Activated CD4-positive, alpha-beta T cell treated with anti-CD3 and anti-CD28 coated beads, Interleukin-2, amount 10 ng/mL, durations not matched to agents 7 days and 5 days (primary cell): Measurements from ENCODE around the gene CARD9. TPM values are rescaled to one million over a fixed set of nuclear protein-coding genes. Genes with fewer than 3 reads are reported as not detected.
"Not testable (repeated sequence)": the region's sequence is repeated elsewhere in the genome, so short reads cannot be mapped to it uniquely, and the experiment has no call there.

ENCODE experiments used
- CTCF ChIA-PET: fragments of 350-600 bp; sonication (Branson Sonifier 250); formaldehyde crosslinking; loops from one replicate; lab custom pipeline; 2021; ENCODE audit warnings: antibody characterized with exemption; lab: Charles Lee
- POLR2A ChIA-PET: fragments of 350-600 bp; sonication (Branson Sonifier 250); formaldehyde crosslinking; loops from one replicate; lab custom pipeline; 2021; ENCODE audit warnings: antibody characterized with exemption; lab: Charles Lee
- DNase-seq: peaks from one replicate; pipeline ENCODE4 v3.0.0-alpha.2; 2020
- H3K27ac Mint-ChIP-seq: one replicate; pipeline ENCODE4 v1.8.0; 2021; ENCODE audit warnings: mild to moderate bottlenecking, moderate library complexity, mixed read lengths
- H3K27me3 Mint-ChIP-seq: one replicate; pipeline ENCODE4 v1.8.0; 2021; ENCODE audit warnings: mixed read lengths
- H3K36me3 Mint-ChIP-seq: one replicate; pipeline ENCODE4 v1.8.0; 2021; ENCODE audit warnings: low read depth, mixed read lengths
- H3K4me1 Mint-ChIP-seq: one replicate; pipeline ENCODE4 v1.8.0; 2021; ENCODE audit warnings: mixed read lengths
- H3K4me3 Mint-ChIP-seq: one replicate; pipeline ENCODE4 v1.8.0; 2021; ENCODE audit warnings: mild to moderate bottlenecking, moderate library complexity, mixed read lengths
- H3K9me3 Mint-ChIP-seq: one replicate; pipeline ENCODE4 v1.8.0; 2021; ENCODE audit warnings: mixed read lengths
- total RNA-seq, 2 experiments: library from RNA; stranded (reverse); gene quantifications; one replicate each; pipeline ENCODE4 v1.2.3, GENCODE V29; 2021

CARD9 gene
- total RNA-seq, 2 experiments from 2014 or later: 0.44 to 0.69 TPM

- Mint-ChIP-seq H3K4me3 (no peak overlapping the region), H3K36me3 (no peaks in the 10 kb centered on the region), H3K4me1 (no peaks in the 10 kb centered on the region), H3K27me3 (no peaks in the 10 kb centered on the region), H3K9me3 (no peaks in the 10 kb centered on the region), H3K27ac (no peak overlapping the region)
- ChIA-PET CTCF (no interaction called here), POLR2A (no interaction called here)
- DNase-seq: no peak
Observed at GRCh38 chr9:136355616-136356557, 17.6 kb downstream of the CARD9 start.

- CTCF ChIA-PET: interaction anchor here (0.7 to 1.1 kb wide), 2 partner anchors 9 to 16 kb away, joined by 3 read pairs; no protein-coding TSS in a partner anchor
- POLR2A ChIA-PET: no interaction called here
- no peak for DNase-seq
- Mint-ChIP-seq H3K27ac (no peak overlapping the region), H3K27me3 (no peaks in the 10 kb centered on the region), H3K4me3 (no peak overlapping the region), H3K4me1 (no peaks in the 10 kb centered on the region), H3K36me3 (no peaks in the 10 kb centered on the region), H3K9me3 (no peaks in the 10 kb centered on the region)
Observed at GRCh38 chr9:136354592-136355085, 18.8 kb downstream of the CARD9 start.

GRCh38 chr9:136353757-136354488, 19.5 kb downstream of the CARD9 start:
- Mint-ChIP-seq H3K4me3 (no peak overlapping the region), H3K36me3 (no peaks in the 10 kb centered on the region), H3K27ac (no peak overlapping the region), H3K27me3 (no peaks in the 10 kb centered on the region), H3K4me1 (no peaks in the 10 kb centered on the region), H3K9me3 (no peaks in the 10 kb centered on the region)
- CTCF ChIA-PET: interaction anchor here (0.7 to 1.1 kb wide), 3 partner anchors 9 to 17 kb away, joined by 3 read pairs; no protein-coding TSS in a partner anchor
- POLR2A ChIA-PET: no interaction called here
- DNase-seq: no peak

DNA sequence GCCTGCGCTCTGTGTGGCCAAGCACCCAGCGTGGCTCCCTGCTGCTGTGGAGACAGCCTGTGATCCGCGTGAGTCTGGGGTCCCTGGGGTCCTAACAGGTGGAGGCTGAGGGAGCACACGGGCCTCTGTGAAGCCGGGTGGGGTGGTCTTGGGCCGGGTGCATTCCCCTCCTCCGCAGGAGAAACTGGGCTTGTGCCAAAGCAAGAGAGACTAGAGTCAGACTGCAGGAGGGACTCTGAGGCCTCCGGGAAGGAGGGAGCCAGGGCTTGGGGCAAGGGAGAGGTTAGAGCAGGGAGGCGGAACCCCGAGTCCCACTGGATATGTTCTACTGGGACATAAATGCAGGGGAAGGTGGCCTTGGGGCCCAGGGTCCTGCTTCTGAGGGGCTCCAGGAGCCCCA, 20.4 kb downstream of the CARD9 start:
- Mint-ChIP-seq H3K27me3 (no peaks in the 10 kb centered on the region), H3K4me3 (no peak overlapping the region), H3K9me3 (no peaks in the 10 kb centered on the region), H3K4me1 (no peaks in the 10 kb centered on the region), H3K36me3 (no peaks in the 10 kb centered on the region), H3K27ac (no peak overlapping the region)
- DNase-seq: no peak
- ChIA-PET POLR2A (no interaction called here), CTCF (interaction anchor here (1.1 kb wide), 1 partner anchor 10 kb away, joined by 3 read pairs; no protein-coding TSS in a partner anchor)

GRCh38 chr9:136352682-136353081, 20.8 kb downstream of the CARD9 start:
- ChIA-PET POLR2A (no interaction called here), CTCF (no interaction called here)
- Mint-ChIP-seq H3K4me1 (no peaks in the 10 kb centered on the region), H3K9me3 (no peaks in the 10 kb centered on the region), H3K27ac (no peak overlapping the region), H3K4me3 (no peak overlapping the region), H3K27me3 (no peaks in the 10 kb centered on the region), H3K36me3 (no peaks in the 10 kb centered on the region)
- DNase-seq: no peak

DNA sequence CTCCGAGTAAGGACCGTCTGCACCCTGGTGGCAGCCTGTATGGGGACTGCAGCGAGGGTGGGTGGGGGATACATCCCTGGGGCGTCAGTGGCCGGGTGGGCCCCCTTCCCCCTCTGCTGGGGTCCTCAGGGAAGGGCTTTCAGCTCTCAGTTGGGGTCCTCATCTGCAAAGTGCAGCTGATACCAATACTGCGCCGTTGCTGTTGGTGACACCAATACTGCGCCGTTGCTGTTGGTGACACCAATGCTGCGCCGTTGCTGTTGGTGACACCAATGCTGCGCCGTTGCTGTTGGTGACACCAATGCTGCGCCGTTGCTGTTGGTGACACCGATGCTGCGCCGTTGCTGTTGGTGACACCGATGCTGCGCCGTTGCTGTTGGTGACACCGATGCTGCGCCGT, 21.6 kb downstream of the CARD9 start:
- H3K4me3 Mint-ChIP-seq, POLR2A ChIA-PET, CTCF ChIA-PET, H3K9me3 Mint-ChIP-seq, H3K27me3 Mint-ChIP-seq, H3K36me3 Mint-ChIP-seq, DNase-seq, H3K27ac Mint-ChIP-seq, H3K4me1 Mint-ChIP-seq: not testable (repeated sequence)

DNA sequence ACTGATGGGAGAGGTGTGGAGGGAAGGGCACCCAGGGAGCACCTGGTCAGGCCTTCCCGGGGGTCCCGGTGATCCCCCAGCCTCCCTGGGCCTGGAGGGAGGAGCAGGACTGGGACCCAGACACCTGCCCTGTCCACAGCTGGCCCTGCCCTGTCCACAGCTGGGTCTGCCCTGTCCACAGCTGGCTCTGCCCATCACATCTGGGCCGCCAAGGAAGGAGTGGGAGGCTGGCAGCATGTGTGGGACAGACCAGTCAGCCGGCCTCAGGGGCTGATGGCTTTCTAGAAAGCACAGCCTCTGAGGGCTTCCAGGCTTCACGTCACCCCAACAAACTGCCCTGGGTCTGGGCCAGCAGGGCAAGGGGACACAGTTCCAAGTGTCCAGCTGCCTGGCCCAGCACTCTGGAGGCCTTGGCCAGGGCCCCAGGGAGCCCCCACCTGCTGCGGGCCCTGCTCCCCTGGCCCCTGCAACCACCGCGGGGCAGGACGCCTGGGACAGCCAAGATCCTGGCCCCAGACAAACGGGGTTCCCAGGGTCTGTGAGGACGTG, 22.1 kb downstream of the CARD9 start:
- no peak overlapping the region for H3K27ac Mint-ChIP-seq
- H3K27me3 Mint-ChIP-seq: no peaks in the 10 kb centered on the region
- H3K4me1 Mint-ChIP-seq: no peaks in the 10 kb centered on the region
- no peak overlapping the region for H3K4me3 Mint-ChIP-seq
- POLR2A ChIA-PET: no interaction called here
- H3K9me3 Mint-ChIP-seq: no peaks in the 10 kb centered on the region
- CTCF ChIA-PET: no interaction called here
- DNase-seq: no peak
- H3K36me3 Mint-ChIP-seq: no peaks in the 10 kb centered on the region

DNA sequence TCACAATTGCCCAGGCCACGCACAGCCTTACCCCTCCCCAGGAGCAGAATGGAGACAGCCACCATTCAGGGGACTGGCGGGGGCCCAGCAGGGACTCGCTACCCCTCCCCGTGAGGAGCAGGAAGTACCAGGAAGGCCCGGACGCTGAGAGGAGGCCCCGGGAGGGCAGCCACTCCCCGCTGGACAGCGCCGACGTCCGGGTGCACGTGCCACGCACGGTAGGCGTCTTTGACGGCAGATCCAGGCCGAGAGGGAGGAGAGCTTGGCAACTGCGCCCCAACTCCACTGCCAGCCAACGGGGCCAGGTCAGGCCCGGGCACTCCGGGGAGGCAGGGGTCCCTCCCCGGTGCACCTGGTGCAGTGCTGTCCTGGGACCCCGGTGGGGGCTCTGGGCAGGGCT, 23.9 kb downstream of the CARD9 start:
- H3K4me1 Mint-ChIP-seq: no peaks in the 10 kb centered on the region
- H3K27ac Mint-ChIP-seq: no peak overlapping the region
- no peaks in the 10 kb centered on the region for H3K9me3 Mint-ChIP-seq
- H3K27me3 Mint-ChIP-seq: no peaks in the 10 kb centered on the region
- DNase-seq: no peak
- H3K36me3 Mint-ChIP-seq: no peaks in the 10 kb centered on the region
- POLR2A ChIA-PET: no interaction called here
- CTCF ChIA-PET: no interaction called here
- no peak overlapping the region for H3K4me3 Mint-ChIP-seq

- H3K4me3 Mint-ChIP-seq: no peak overlapping the region
- DNase-seq: no peak
- no peaks in the 10 kb centered on the region for H3K36me3 Mint-ChIP-seq
- ChIA-PET POLR2A (no interaction called here), CTCF (no interaction called here)
- no peak overlapping the region for H3K27ac Mint-ChIP-seq
- H3K27me3 Mint-ChIP-seq: no peaks in the 10 kb centered on the region
- H3K9me3 Mint-ChIP-seq: no peaks in the 10 kb centered on the region
- no peaks in the 10 kb centered on the region for H3K4me1 Mint-ChIP-seq
Observed at GRCh38 chr9:136348691-136349090, 24.8 kb downstream of the CARD9 start.

- Mint-ChIP-seq H3K27ac (no peak overlapping the region), H3K9me3 (no peaks in the 10 kb centered on the region), H3K27me3 (no peaks in the 10 kb centered on the region), H3K36me3 (no peaks in the 10 kb centered on the region), H3K4me3 (no peak overlapping the region), H3K4me1 (peaks cover 1% of the 10 kb centered on the region)
- no peak for DNase-seq
- ChIA-PET POLR2A (no interaction called here), CTCF (interaction anchor here (1.2 kb wide), 1 partner anchor 15 kb away, joined by 4 read pairs; no protein-coding TSS in a partner anchor)
Observed at GRCh38 chr9:136347472-136348256, 25.8 kb downstream of the CARD9 start.

DNA sequence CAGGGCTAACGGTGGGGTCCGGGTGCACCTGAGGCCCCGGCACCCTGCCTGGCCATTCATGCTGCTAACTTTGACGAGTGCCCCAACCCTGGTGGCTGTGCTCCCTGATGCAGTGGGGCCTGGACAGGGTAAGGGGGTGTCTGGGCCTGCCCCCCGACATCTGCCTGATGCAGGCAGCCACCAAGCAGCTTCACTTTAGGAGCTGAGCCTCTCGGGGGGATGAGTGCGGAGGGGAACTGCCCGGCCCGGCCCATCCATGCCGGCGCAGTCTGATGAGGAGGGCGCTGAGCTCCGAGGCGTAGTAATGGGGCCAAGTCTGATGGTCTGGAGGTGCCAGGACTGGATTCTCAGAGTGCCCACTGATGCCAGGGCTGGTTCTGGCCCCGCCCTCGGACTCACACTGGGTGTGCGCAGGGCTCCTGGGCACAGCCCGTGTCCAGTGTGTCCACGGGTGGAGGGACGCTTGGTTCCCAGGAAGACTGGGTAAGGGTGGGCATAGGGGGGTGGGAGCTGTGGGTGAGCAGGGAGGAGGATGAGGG, 26.5 kb downstream of the CARD9 start:
- ChIA-PET POLR2A (no interaction called here), CTCF (interaction anchor here (1.2 kb wide), 1 partner anchor 15 kb away, joined by 4 read pairs; no protein-coding TSS in a partner anchor)
- Mint-ChIP-seq H3K9me3 (no peaks in the 10 kb centered on the region), H3K36me3 (no peaks in the 10 kb centered on the region), H3K27ac (no peak overlapping the region), H3K4me1 (peaks cover 1% of the 10 kb centered on the region), H3K27me3 (no peaks in the 10 kb centered on the region), H3K4me3 (no peak overlapping the region)
- DNase-seq: no peak

- ChIA-PET CTCF (interaction anchor here (0.7 kb wide), 1 partner anchor 17 kb away, joined by 4 read pairs; the partner anchor contains the start of gene DNLZ), POLR2A (no interaction called here)
- no peak for DNase-seq
- Mint-ChIP-seq H3K36me3 (no peaks in the 10 kb centered on the region), H3K9me3 (no peaks in the 10 kb centered on the region), H3K4me3 (no peak overlapping the region), H3K4me1 (peaks cover 1% of the 10 kb centered on the region), H3K27ac (no peak overlapping the region), H3K27me3 (no peaks in the 10 kb centered on the region)
Observed at GRCh38 chr9:136346157-136346481, 27.4 kb downstream of the CARD9 start.
